Fibroblast of skin of right quadriceps (primary cell): ENCODE results near the gene ALB.

Experiments used
- DNase-seq: peaks from one replicate; pipeline ENCODE4 v3.0.0-alpha.2; 2013

The ALB gene

DNA sequence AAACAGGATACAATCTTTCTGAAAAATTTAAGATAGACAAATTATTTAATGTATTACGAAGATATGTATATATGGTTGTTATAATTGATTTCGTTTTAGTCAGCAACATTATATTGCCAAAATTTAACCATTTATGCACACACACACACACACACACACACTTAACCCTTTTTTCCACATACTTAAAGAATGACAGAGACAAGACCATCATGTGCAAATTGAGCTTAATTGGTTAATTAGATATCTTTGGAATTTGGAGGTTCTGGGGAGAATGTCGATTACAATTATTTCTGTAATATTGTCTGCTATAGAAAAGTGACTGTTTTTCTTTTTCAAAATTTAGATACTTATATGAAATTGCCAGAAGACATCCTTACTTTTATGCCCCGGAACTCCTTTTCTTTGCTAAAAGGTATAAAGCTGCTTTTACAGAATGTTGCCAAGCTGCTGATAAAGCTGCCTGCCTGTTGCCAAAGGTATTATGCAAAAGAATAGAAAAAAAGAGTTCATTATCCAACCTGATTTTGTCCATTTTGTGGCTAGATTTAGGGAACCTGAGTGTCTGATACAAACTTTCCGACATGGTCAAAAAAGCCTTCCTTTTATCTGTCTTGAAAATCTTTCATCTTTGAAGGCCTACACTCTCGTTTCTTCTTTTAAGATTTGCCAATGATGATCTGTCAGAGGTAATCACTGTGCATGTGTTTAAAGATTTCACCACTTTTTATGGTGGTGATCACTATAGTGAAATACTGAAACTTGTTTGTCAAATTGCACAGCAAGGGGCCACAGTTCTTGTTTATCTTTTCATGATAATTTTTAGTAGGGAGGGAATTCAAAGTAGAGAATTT lies 5.2 kb downstream of the ALB start:
- DNase-seq, result no peak

DNA sequence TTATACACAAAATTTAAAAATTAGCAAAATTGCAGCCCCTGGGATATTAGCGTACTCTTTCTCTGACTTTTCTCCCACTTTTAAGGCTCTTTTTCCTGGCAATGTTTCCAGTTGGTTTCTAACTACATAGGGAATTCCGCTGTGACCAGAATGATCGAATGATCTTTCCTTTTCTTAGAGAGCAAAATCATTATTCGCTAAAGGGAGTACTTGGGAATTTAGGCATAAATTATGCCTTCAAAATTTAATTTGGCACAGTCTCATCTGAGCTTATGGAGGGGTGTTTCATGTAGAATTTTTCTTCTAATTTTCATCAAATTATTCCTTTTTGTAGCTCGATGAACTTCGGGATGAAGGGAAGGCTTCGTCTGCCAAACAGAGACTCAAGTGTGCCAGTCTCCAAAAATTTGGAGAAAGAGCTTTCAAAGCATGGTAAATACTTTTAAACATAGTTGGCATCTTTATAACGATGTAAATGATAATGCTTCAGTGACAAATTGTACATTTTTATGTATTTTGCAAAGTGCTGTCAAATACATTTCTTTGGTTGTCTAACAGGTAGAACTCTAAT lies 6.0 kb downstream of the ALB start:
- no peak for DNase-seq

DNA sequence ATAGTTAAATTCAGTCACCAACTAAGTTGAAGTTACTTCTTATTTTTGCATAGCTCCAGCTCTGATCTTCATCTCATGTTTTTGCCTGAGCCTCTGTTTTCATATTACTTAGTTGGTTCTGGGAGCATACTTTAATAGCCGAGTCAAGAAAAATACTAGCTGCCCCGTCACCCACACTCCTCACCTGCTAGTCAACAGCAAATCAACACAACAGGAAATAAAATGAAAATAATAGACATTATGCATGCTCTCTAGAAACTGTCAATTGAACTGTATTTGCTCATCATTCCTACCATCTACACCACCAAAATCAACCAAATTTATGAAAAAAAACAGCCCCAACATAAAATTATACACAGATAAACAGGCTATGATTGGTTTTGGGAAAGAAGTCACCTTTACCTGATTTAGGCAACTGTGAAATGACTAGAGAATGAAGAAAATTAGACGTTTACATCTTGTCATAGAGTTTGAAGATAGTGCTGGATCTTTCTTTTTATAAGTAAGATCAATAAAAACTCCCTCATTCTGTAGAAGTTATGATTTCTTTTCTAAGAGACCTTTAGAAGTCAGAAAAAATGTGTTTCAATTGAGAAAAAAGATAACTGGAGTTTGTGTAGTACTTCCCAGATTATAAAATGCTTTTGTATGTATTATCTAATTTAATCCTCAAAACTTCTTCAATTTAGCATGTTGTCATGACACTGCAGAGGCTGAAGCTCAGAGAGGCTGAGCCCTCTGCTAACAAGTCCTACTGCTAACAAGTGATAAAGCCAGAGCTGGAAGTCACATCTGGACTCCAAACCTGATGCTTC lies 7.0 kb downstream of the ALB start:
- no peak for DNase-seq

DNA sequence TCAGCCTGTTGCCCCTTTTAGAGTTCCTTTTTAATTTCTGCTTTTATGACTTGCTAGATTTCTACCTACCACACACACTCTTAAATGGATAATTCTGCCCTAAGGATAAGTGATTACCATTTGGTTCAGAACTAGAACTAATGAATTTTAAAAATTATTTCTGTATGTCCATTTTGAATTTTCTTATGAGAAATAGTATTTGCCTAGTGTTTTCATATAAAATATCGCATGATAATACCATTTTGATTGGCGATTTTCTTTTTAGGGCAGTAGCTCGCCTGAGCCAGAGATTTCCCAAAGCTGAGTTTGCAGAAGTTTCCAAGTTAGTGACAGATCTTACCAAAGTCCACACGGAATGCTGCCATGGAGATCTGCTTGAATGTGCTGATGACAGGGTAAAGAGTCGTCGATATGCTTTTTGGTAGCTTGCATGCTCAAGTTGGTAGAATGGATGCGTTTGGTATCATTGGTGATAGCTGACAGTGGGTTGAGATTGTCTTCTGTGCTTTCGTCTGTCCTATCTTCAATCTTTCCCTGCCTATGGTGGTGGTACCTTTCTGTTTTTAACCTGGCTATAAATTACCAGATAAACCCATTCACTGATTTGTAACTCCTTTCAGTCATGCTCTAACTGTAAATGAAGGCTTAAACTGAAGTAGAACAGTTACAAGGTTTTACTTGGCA lies 7.8 kb downstream of the ALB start:
- no peak for DNase-seq

DNA sequence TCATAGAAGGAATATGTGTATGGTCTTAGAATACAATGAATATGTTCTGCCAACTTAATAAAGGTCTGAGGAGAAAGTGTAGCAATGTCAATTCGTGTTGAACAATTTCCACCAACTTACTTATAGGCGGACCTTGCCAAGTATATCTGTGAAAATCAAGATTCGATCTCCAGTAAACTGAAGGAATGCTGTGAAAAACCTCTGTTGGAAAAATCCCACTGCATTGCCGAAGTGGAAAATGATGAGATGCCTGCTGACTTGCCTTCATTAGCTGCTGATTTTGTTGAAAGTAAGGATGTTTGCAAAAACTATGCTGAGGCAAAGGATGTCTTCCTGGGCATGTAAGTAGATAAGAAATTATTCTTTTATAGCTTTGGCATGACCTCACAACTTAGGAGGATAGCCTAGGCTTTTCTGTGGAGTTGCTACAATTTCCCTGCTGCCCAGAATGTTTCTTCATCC lies 9.2 kb downstream of the ALB start:
- DNase-seq, result no peak

DNA sequence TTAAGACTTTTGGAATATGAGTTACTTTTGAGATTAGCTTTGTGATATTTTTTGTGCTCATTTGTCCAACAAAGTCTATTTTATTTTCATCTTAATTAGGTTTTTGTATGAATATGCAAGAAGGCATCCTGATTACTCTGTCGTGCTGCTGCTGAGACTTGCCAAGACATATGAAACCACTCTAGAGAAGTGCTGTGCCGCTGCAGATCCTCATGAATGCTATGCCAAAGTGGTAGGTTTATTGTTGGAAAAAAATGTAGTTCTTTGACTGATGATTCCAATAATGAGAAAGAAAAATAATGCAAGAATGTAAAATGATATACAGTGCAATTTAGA lies 10.8 kb downstream of the ALB start:
- no peak for DNase-seq

DNA sequence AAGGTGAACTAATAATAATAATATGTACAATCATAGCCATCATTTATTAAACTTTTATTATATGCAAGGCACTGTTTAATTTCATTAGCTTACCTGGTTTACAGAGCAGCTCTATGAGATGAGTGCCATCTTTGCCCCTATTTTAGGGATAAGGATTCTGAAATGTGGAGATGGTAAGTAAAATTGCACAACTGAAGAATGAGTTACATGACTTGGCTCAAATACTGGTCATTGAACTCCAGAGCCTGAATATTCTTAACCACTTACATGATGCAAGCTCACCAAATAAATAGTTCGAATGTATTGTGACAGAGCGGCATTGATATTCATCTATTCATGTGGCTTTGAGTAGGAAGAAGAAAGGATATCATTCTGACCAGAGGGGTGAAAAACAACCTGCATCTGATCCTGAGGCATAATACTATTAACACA lies 11.7 kb downstream of the ALB start:
- no peak for DNase-seq

DNA sequence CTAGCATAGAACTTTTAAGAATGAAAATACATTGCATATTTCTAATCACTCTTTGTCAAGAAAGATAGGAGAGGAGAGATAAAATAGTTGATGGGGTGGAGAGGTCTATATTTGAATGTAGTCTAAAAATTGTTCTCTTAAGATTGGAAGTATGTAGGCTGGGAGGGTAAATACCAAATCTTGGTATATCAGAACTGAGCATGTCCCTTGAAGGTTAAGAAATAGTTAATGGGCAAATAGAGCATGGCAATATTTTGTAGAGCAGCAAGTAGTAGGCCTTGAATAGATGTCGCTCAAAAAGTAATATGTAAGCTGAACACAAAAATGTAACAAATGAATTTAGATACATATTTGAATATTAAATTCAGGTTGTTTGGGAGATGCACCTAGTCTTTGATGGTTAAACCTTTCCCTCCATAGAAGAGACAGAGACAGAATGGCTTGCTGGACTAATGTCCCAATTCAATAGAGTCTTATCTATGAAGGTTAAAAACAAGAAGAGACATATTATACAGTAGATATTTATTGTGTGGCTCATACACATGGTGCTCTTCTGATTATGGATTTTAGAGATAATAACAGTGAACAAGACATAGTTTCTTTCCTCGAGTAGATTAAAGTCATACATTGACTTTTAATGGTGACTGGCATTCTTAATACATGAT lies 12.5 kb downstream of the ALB start:
- DNase-seq, result no peak

DNA sequence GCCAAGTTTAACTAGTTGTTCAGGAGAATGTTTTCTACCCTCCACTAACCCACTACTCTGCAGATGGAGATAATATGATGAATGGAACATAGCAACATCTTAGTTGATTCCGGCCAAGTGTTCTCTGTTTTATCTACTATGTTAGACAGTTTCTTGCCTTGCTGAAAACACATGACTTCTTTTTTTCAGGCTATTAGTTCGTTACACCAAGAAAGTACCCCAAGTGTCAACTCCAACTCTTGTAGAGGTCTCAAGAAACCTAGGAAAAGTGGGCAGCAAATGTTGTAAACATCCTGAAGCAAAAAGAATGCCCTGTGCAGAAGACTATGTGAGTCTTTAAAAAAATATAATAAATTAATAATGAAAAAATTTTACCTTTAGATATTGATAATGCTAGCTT lies 13.3 kb downstream of the ALB start:
- DNase-seq, result no peak

DNA sequence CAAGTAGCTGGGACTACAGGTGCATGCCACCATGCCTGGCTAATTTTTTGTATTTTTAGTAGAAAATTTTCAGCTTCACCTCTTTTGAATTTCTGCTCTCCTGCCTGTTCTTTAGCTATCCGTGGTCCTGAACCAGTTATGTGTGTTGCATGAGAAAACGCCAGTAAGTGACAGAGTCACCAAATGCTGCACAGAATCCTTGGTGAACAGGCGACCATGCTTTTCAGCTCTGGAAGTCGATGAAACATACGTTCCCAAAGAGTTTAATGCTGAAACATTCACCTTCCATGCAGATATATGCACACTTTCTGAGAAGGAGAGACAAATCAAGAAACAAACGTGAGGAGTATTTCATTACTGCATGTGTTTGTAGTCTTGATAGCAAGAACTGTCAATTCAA lies 13.9 kb downstream of the ALB start:
- DNase-seq, result peak; percentile 4

DNA sequence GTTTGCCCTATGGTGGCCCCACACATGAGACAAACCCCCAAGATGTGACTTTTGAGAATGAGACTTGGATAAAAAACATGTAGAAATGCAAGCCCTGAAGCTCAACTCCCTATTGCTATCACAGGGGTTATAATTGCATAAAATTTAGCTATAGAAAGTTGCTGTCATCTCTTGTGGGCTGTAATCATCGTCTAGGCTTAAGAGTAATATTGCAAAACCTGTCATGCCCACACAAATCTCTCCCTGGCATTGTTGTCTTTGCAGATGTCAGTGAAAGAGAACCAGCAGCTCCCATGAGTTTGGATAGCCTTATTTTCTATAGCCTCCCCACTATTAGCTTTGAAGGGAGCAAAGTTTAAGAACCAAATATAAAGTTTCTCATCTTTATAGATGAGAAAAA lies 14.6 kb downstream of the ALB start:
- no peak for DNase-seq

DNA sequence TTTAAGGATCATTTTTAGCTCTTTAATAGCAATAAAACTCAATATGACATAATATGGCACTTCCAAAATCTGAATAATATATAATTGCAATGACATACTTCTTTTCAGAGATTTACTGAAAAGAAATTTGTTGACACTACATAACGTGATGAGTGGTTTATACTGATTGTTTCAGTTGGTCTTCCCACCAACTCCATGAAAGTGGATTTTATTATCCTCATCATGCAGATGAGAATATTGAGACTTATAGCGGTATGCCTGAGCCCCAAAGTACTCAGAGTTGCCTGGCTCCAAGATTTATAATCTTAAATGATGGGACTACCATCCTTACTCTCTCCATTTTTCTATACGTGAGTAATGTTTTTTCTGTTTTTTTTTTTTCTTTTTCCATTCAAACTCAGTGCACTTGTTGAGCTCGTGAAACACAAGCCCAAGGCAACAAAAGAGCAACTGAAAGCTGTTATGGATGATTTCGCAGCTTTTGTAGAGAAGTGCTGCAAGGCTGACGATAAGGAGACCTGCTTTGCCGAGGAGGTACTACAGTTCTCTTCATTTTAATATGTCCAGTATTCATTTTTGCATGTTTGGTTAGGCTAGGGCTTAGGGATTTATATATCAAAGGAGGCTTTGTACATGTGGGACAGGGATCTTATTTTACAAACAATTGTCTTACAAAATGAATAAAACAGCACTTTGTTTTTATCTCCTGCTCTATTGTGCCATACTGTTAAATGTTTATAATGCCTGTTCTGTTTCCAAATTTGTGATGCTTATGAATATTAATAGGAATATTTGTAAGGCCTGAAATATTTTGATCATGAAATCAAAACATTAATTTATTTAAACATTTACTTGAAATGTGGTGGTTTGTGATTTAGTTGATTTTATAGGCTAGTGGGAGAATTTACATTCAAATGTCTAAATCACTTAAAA lies 15.3 kb downstream of the ALB start:
- DNase-seq, result no peak

DNA sequence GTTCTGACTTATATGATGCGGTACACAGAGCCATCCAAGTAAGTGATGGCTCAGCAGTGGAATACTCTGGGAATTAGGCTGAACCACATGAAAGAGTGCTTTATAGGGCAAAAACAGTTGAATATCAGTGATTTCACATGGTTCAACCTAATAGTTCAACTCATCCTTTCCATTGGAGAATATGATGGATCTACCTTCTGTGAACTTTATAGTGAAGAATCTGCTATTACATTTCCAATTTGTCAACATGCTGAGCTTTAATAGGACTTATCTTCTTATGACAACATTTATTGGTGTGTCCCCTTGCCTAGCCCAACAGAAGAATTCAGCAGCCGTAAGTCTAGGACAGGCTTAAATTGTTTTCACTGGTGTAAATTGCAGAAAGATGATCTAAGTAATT lies 16.5 kb downstream of the ALB start:
- no peak for DNase-seq

DNA sequence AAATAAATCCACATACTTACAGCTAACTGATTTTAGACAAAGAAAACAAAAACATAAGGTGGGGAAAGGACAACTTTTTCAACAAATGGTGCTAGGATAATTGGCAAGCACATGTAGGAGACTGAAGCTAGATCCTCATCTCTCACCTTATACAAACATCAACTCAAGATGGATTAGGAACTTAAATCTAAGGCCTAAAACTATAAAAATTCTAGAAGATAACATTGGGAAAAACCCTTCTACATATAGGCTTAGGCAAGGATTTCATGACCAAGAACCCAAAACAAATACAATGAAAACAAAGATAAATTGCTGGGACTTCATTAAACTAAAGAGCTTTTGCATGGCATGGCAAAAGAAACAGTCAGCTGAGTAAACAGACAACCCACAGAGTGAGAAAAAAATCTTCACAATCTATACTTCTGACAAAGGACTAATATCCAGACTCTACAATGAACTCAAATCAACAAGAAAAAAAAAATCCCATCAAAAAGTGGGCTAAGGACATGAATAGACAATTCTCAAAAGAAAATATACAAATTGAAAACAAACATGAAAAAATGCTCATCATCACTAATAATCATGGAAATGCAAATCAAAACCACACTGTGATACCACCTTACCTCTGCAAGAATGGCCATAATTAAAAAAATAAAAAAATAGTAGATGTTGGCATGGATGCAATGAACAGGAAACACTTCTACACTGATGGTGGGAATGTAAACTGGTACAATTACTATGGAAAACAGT lies 17.8 kb downstream of the ALB start:
- no peak for DNase-seq

DNA sequence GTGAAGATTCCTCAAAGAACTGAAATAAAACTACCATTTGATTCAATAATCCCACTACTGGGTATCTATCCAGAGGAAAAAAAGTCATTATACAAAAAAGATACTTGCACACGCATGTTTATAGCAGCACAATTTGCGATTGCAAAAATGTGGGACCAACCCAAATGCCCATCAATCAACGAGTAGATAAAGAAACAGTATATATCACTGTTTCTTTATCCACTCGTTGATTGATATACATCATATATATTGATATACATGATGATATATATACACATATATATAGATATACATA lies 18.3 kb downstream of the ALB start:
- DNase-seq, result no peak

DNA sequence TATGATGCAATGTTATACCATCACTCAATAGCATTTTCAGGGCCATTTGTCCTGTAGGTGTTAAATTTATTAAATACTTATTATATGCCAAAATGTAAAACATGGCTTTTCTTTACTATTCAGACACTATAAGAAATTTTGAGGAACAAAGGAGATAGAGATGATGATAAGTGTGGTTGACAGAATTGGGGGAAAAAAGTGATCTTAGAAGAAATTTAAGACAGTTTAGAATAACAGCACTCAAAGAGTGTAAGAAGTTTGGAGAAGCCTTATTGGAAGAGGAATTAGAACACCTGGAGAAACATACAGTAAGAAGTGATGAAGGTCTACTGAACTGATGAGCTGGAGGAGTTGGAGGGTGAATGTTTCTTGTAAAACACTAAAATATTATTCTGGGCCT lies 19.1 kb downstream of the ALB start:
- no peak for DNase-seq

DNA sequence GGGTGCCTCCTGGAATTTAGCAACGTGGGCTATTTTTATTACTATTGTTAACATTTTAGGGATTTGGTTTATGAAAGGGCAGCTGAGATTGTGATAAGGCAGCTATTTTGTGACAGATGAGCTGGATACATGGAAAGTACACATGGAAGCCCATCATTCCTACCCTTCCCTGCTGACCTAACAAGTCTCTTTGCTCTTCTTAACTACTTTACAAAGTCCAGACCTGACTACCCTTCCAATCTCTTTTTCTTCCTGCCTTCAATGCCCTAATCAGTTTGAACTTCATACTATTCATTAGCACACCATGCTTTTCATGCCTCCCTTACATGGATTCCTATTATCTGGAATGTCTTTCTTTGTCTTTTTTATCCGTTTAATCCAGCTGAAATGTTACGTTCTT lies 22.6 kb downstream of the ALB start:
- DNase-seq, result no peak

DNA sequence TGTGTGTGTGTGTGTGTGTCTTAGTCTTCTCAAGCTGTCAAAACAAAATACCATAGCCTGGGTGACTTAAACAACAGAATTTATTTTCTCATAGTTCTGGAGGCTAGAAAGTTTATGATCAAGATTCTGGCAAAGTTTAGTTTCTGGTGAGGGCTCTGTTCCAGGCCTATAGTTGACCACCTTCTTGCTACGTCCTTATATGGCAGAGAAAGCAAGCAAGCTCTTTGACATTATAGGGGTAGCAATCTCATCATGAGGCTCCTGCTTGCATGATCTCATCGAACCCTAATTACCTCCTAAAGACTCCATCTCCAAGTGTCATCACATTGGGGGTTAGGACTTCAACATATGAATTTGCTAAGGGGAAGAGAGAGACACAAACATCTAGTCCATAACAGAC lies 25.0 kb downstream of the ALB start:
- no peak for DNase-seq

DNA sequence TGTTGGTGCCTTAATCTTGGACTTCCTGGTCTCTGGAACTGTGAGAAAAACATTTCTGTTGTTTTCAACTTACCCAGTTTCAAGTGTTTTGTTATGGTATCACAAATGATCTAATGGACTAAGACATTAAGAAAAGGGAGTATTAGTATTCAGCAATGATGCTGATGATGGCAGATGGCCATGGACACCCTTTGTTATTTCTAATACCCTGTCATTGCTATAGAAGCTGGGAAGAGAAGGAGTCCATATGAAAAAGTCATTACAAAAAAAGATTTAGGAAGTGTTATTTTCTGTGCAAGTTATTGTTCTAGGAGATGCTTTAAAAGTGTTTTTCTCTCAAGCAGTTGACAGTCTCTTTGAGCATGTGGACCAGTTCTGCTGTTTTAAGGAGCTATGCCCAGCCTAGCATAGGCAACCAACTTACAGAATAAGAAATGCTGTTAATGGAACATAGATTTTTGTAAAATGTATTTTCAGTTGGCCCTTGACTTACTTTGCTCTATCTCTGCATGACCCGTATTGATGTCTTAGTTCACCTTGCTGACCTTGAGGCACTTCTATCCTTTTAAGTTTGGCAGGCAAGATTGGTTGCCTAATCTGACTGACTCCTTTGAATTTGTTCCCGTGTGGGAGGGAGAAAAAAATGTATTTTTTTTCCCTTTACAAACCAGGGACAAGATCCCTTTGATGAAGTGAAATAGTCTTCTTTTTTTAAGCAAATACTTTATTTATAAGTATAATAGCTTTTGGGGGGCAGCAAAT lies 25.9 kb downstream of the ALB start:
- no peak for DNase-seq

DNA sequence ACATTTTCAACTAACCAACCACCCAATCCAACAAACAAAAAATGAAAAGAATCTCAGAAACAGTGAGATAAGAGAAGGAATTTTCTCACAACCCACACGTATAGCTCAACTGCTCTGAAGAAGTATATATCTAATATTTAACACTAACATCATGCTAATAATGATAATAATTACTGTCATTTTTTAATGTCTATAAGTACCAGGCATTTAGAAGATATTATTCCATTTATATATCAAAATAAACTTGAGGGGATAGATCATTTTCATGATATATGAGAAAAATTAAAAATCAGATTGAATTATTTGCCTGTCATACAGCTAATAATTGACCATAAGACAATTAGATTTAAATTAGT lies 27.7 kb downstream of the ALB start:
- no peak for DNase-seq
